Kidney (tissue), 14 donors: Measurements from ENCODE around the gene STRA6. TPM values are rescaled to one million over a fixed set of nuclear protein-coding genes. Genes with fewer than 3 reads are reported as not detected.

ENCODE experiments used
- DNase-seq, 5 donors: peaks; one replicate each; pipeline ENCODE4 v3.0.0-alpha.2; 2013 to 2020
- FAIRE-seq: peaks from 2 replicates; lab custom pipeline; 2012; peaks lifted over from hg19 to GRCh38; lab: Jason Lieb, UNC
- H3K27ac ChIP-seq, 2 donors: one replicate each; pipeline ENCODE4 v1.7.0; 2013; ENCODE audit warnings: low read depth in 2 of 2, low read length in 2 of 2, inconsistent platforms in 1 of 2
- H3K27me3 ChIP-seq: one replicate; pipeline ENCODE4 v1.7.1; 2013; ENCODE audit warnings: low read length, inconsistent platforms; ENCODE audit not compliant: control insufficient read depth, insufficient read depth
- H3K36me3 ChIP-seq, 3 donors: one replicate each; pipeline versions ENCODE4 v1.7.0 to v1.7.1; 2013; ENCODE audit warnings: low read length in 3 of 3, control low read depth in 1 of 3, inconsistent platforms in 1 of 3; ENCODE audit not compliant: insufficient read depth in 3 of 3, control insufficient read depth in 2 of 3
- H3K4me1 ChIP-seq, 3 donors: one replicate each; pipeline versions ENCODE4 v1.7.0 to v1.7.1; 2013; ENCODE audit warnings: low read length in 3 of 3, inconsistent platforms in 1 of 3, low read depth in 1 of 3; ENCODE audit not compliant: control insufficient read depth in 2 of 3, insufficient read depth in 2 of 3
- H3K4me3 ChIP-seq, 3 donors: one replicate each; pipeline versions ENCODE4 v1.7.0 to v1.8.1; 2013; ENCODE audit warnings: low read length in 3 of 3, control low read depth in 1 of 3, inconsistent platforms in 1 of 3
- H3K9ac ChIP-seq, 3 donors: one replicate each; pipeline versions ENCODE4 v1.7.0 to v1.7.1; 2013; ENCODE audit warnings: low read length in 3 of 3, control low read depth in 1 of 3, inconsistent platforms in 1 of 3
- H3K9me3 ChIP-seq, 3 donors: one replicate each; pipeline versions ENCODE4 v1.7.0 to v1.7.1; 2013; ENCODE audit warnings: low read length in 3 of 3, control low read depth in 1 of 3, inconsistent platforms in 1 of 3; ENCODE audit not compliant: control insufficient read depth in 2 of 3, insufficient read depth in 1 of 3
- CTCF ChIP-seq: IDR thresholded peaks from 3 replicates; pipeline ENCODE4 v1.5.1; 2012; ENCODE audit warnings: mild to moderate bottlenecking, moderate library complexity, borderline replicate concordance; ENCODE audit not compliant: insufficient read depth; ENCODE audit errors: extremely low read depth
- intact Hi-C: fragments of 100-400 bp; cut with DNase I; formaldehyde crosslinking; loops from one replicate; pipeline ENCODE4 v1.11.1; 2022
- polyA plus RNA-seq: library from polyadenylated mRNA; stranded (reverse); fragments of 350-450 nt; fragmentation: Illumina TruSeq; extraction: RNeasy Lipid Tissue Mini Kit (QIAGEN cat#74804); gene quantifications from one replicate; pipeline ENCODE4 v1.2.3, GENCODE V29; 2014; ENCODE audit warnings: low read depth, low replicate concordance; ENCODE audit not compliant: insufficient read depth
- total RNA-seq: library from RNA; stranded (reverse); fragmentation: NEBNext Ultra II Directional; extraction: Animal tissue kit (Norgen Biotek cat#: 25700); gene quantifications from one replicate; pipeline ENCODE4 v1.2.1, GENCODE V29; 2021
- donor health status: control.
- donor health status: control.
- donor health status: control.
- donor health status: control.
- donor health status: control.
- donor health status: DM: yes; HTN: yes; CAD: no.
- donor health status: Normal renal cell carcinoma (clear cell type).

Gene STRA6
- total and polyA plus RNA-seq, 2 donors from 2014 or later, result 2.0 to 31.9 TPM

GRCh38 chr15:74220475-74221248 lies 18.1 kb upstream of the STRA6 start:
- Histone ChIP-seq H3K4me3 (no peak overlapping the region), H3K4me1 (peaks cover 0 to 7% (median 2%) of the 10 kb centered on the region in 3 donors), H3K27ac (no peak overlapping the region), H3K27me3 (no peaks in the 10 kb centered on the region), H3K36me3 (no peaks in the 10 kb centered on the region), H3K9ac (no peak overlapping the region), H3K9me3 (no peaks in the 10 kb centered on the region)
- FAIRE-seq, result no peak
- intact Hi-C loops, result no loop called here
- TF ChIP-seq CTCF, result no peak
- DNase-seq, result peak in 3 of 5 donors; percentile 62 to 81 (median 69)

DNA sequence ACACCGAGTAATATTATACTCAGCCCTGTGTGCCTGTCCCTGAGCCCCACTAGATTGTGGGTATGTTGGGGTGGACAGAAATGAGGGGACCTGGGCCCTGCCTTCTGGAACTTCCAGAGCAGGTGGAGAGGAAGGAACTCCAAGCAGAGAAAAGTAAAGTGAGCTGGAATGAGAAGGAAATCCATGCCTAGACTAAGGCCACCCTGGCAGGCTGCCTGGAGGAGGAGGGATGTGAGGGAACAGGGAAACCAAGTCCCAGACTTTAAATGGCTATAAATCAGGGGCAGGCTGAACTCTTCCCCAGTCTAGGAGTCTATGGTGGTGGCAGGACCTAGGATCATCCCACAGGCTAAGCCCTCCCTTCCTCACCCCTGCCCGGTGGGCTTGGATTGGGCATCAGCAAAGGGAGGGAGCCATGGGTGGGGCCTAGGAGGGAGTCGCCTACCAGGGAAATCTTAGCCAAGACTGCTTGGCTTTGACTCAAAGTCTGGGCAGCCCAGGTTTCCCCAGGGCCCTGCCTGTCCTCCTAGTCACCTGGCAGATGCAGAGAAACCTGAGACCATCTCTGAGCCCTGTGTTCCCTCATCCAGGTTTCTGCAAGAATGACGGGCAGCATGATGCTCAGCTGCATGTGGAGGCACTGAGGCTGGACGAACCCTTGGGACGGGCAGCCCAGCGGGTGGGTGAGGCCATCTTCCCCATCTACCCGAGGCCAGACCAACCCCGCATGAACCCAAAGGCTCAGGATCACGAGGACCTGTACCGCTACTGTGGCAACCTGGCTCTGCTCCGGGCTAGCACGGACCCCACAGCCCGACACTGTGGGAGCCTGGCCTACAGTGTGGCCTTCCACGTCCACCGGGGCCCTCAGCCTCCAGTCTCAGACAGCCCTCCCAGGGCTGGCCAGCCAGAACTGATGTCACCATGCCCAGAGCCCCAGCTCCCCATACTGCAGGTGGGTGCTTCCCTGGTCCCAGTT lies 15.6 kb upstream of the STRA6 start:
- no peak overlapping the region for H3K9ac ChIP-seq
- H3K4me3 ChIP-seq, result no peak overlapping the region
- no peak for FAIRE-seq
- DNase-seq, result no peak
- H3K4me1 ChIP-seq, result peaks cover 0 to 6% (median 0%) of the 10 kb centered on the region in 3 donors
- intact Hi-C loops, result no loop called here
- no peaks in the 10 kb centered on the region for H3K9me3 ChIP-seq
- H3K27me3 ChIP-seq, result no peaks in the 10 kb centered on the region
- no peak for TF ChIP-seq CTCF
- no peaks in the 10 kb centered on the region for H3K36me3 ChIP-seq
- H3K27ac ChIP-seq, result no peak overlapping the region

DNA sequence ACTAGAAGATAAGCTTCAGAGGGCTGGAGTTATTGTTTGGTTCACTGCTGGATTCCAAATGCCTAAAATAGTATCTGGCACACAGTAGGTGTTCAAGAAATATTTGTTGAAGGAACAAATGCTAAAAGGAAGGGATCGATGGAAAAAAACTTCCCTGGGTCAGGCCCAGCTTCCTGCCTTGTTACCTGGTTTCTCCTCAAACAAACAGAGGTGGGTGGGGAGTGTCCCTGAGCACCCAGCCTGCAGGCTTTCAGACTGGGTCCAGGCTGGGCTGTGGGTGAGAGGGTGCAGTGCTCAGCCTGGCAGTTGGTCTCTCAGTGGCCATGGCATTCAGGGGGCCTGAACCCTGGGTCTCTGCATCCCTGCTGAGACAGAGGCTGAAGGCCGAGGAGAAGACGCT lies 14.4 kb upstream of the STRA6 start:
- intact Hi-C loops, result no loop called here
- no peak for TF ChIP-seq CTCF
- H3K36me3 ChIP-seq, result no peaks in the 10 kb centered on the region
- H3K27ac ChIP-seq, result no peak overlapping the region
- no peak overlapping the region for H3K4me3 ChIP-seq
- H3K4me1 ChIP-seq, result peaks cover 0 to 2% (median 0%) of the 10 kb centered on the region in 3 donors
- no peak overlapping the region for H3K9ac ChIP-seq
- DNase-seq (no peak), FAIRE-seq (no peak)
- H3K27me3 ChIP-seq, result no peaks in the 10 kb centered on the region
- H3K9me3 ChIP-seq, result no peaks in the 10 kb centered on the region
